Stimulated activated CD8-positive, alpha-beta memory T cell treated with anti-CD3 and anti-CD28 coated beads, Interleukin-12 subunit alpha, Interleukin-12 subunit beta, amount 100 ng/mL, for 24 hours (primary cell): ENCODE data around the gene NCBP1.

ENCODE experiments used
- DNase-seq: peaks from one replicate; pipeline ENCODE4 v3.0.0-alpha.2; 2020; ENCODE audit errors: extremely low read depth

NCBP1 gene

DNA sequence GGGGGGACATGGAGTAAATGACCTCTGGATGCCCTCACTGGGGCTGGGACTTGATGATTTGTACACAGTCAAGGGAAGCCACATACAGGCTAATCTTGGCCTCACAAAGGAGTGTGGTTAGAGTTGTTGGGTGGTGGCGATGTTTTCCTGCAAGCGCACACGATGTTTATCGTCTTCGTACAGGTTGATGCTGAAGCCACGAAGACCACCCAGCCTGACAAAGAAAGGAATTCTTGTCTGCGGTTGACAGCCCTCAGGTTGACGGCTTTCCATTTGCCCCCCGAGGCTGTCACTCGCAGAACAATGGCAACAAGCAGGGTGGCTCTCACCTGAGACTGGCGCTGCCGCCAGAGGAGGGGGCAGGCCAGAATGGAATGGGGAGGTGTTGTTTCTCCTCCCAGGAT, 77.6 kb downstream of the NCBP1 start:
- DNase-seq = no peak

DNA sequence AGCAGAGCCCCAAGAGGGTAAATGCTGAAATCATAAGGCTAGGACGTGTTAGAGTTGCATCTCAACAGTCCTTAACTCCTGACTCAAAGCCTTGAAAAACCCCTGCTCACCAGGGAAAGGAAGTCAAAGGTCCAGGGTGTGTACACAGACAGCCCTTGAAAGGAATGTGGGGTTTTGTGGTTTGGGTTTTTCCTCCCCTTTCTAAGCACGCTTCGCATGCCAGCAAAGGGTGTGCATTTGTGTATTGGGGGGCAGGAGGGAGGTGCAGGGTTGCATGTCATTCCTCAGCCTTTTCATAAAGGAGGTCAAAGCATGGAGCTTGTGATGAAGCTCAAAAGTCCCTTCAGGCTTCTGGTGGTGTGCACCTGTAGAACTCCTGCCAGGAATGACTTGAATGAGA, 80.8 kb downstream of the NCBP1 start:
- DNase-seq = no peak

DNA sequence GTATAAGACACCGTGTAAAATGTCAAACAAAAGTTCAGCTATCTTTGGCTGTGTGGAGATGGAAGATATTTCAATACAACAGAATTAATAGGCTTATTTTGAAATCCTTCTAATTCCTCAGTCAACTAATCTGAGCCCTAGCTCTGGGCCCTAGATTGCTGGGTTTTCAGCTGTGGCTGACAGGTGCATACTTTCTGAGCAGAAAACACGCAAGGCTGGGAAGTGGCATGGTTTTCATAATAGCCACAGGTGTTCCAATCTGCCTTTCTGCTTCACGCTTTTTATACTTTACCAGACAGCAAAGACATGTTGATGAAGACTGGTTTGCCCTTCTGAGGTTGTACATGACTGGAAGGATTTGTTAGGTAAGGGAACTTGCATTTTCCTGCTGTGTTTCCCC, 84.2 kb downstream of the NCBP1 start:
- DNase-seq = no peak

DNA sequence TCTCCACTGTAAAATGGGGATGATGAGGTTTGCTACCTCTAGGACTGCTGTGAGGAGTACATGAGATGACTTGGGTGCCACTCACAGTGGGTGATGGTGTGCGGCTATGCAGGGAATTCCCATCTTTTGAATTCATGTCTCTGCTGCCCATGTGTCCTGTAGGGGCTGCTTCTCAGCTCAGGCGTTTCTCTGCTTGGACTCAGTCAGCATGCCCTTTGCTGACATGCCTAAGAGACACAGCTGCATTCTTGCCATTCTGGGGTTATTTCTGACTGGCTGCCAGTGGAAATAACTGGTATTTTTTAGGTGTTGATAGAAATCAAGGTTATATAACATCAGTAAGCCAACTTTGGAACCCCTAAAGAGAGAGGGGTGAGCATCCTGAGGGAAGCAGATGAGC, 87.8 kb downstream of the NCBP1 start:
- DNase-seq = no peak

DNA sequence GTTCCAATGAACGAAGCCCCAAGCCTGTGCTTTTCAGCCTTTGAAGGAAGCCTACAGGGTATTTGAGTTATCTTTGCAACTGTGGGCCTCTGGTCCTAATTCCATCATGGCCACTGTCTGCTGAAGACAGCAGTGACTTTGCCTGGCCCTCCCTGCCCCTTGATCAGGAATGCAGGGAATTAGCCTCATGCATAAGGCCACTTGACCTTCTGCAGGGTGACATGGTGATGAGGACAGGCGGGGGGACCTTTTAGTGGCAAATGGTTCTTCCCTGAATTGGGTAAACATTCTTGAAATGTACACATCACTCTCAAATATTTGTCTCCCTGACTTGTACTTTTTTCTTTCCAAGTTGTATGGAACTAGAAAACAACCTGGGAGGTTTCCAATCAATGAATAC, 88.7 kb downstream of the NCBP1 start:
- DNase-seq = no peak
